Endodermal cell (in vitro differentiated cells): ENCODE data around the gene AFAP1L2. TPM values are rescaled to one million over a fixed set of nuclear protein-coding genes. Genes with fewer than 3 reads are reported as not detected.

Source experiments
- DNase-seq: peaks from one replicate; pipeline ENCODE4 v3.0.0-alpha.2; 2017
- H3K27ac ChIP-seq: 2 replicates; pipeline ENCODE4 v1.5.1; 2013; ENCODE audit warnings: mild to moderate bottlenecking, low read depth, low read length, moderate library complexity
- H3K27me3 ChIP-seq: 2 replicates; pipeline ENCODE4 v1.6.1; 2013; ENCODE audit warnings: mild to moderate bottlenecking, low read length, moderate library complexity; ENCODE audit not compliant: insufficient read depth, control insufficient read depth, poor library complexity, severe bottlenecking
- H3K36me3 ChIP-seq: 2 replicates; pipeline ENCODE4 v1.7.0; 2013; ENCODE audit warnings: mild to moderate bottlenecking, low read length, moderate library complexity; ENCODE audit not compliant: control insufficient read depth, insufficient read depth
- H3K4me1 ChIP-seq: one replicate; pipeline ENCODE4 v1.7.0; 2013; ENCODE audit warnings: low read length; ENCODE audit not compliant: control insufficient read depth, insufficient read depth
- H3K4me3 ChIP-seq: 2 replicates; pipeline ENCODE4 v1.5.1; 2013; ENCODE audit warnings: mild to moderate bottlenecking, low read length, moderate library complexity
- H3K9ac ChIP-seq: 2 replicates; pipeline ENCODE4 v1.6.1; 2013; ENCODE audit warnings: mild to moderate bottlenecking, low read length, moderate library complexity; ENCODE audit not compliant: poor library complexity, severe bottlenecking; ENCODE audit errors: extremely low read depth
- H3K9me3 ChIP-seq: 2 replicates; pipeline ENCODE4 v1.6.1; 2013; ENCODE audit warnings: mild to moderate bottlenecking, low read length, moderate library complexity; ENCODE audit not compliant: control insufficient read depth
- H3K27ac Mint-ChIP-seq: 2 replicates; pipeline ENCODE4 v1.8.0; 2020; ENCODE audit warnings: mixed read lengths
- H3K27me3 Mint-ChIP-seq: 2 replicates; pipeline ENCODE4 v1.8.0; 2021; ENCODE audit warnings: mild to moderate bottlenecking, mixed read lengths; ENCODE audit not compliant: insufficient read depth
- H3K36me3 Mint-ChIP-seq: 2 replicates; pipeline ENCODE4 v1.8.0; 2020; ENCODE audit warnings: low read depth, mixed read lengths
- H3K4me1 Mint-ChIP-seq: 2 replicates; pipeline ENCODE4 v1.8.0; 2020; ENCODE audit warnings: mixed read lengths
- H3K4me3 Mint-ChIP-seq: 2 replicates; pipeline ENCODE4 v1.8.0; 2020; ENCODE audit warnings: mild to moderate bottlenecking, moderate library complexity, mixed read lengths
- H3K9me3 Mint-ChIP-seq: 2 replicates; pipeline ENCODE4 v1.8.0; 2020; ENCODE audit warnings: mild to moderate bottlenecking, mixed read lengths
- CTCF ChIP-seq: fragments of 200-600 bp; sonication (generic); conservative IDR thresholded peaks from 2 replicates; pipeline ENCODE4 v1.5.0; 2021; ENCODE audit warnings: antibody characterized with exemption, mild to moderate bottlenecking
- WGBS, 2 experiments: methylation state at CpG; one replicate each; pipeline versions ENCODE4 v1.1.5 to v1.1.7; 2013; ENCODE audit warnings: missing lambda C conversion rate in 2 of 2, mixed read lengths in 1 of 2; ENCODE audit not compliant: insufficient coverage in 1 of 2, insufficient read length in 1 of 2; 5-methylcytosine and 5-hydroxymethylcytosine counted together
- total RNA-seq, 2 donors: library from RNA; stranded (reverse); fragmentation: NEBNext Ultra II Directional in 1 of 2; extraction: Animal tissue kit (Norgen Biotek cat#: 25700) in 1 of 2; gene quantifications; 2 replicates in 1 of 2; 3 replicates in 1 of 2; pipeline ENCODE4 v1.2.1, GENCODE V29; 2021

The AFAP1L2 gene
- total RNA-seq, 2 donors from 2014 or later = 1.5 to 2.2 TPM

GRCh38 chr10:114380060-114380459, 24.2 kb downstream of the AFAP1L2 start:
- Histone ChIP-seq H3K27ac (no peak overlapping the region), H3K9me3 (no peaks in the 10 kb centered on the region), H3K36me3 (no peaks in the 10 kb centered on the region), H3K27me3 (peaks cover 6% of the 10 kb centered on the region), H3K9ac (no peak overlapping the region), H3K4me3 (no peak overlapping the region), H3K4me1 (no peaks in the 10 kb centered on the region)
- Mint-ChIP-seq H3K36me3 (no peaks in the 10 kb centered on the region), H3K4me1 (no peaks in the 10 kb centered on the region), H3K9me3 (no peaks in the 10 kb centered on the region), H3K27ac (no peak overlapping the region), H3K4me3 (no peak overlapping the region), H3K27me3 (peaks cover 2% of the 10 kb centered on the region)
- TF ChIP-seq CTCF = no peak
- no peak for DNase-seq
- 92 to 97% methylated on average over 1 of the region's 1 CpG for WGBS, 2 experiments

- no peak for TF ChIP-seq CTCF
- 96 to 100% methylated on average over 2 to 3 of the region's 4 CpGs for WGBS, 2 experiments
- H3K36me3 Mint-ChIP-seq = no peaks in the 10 kb centered on the region
- no peaks in the 10 kb centered on the region for H3K36me3 ChIP-seq
- H3K4me3 Mint-ChIP-seq = no peak overlapping the region
- no peak for DNase-seq
- H3K4me3 ChIP-seq = no peak overlapping the region
- H3K4me1 Mint-ChIP-seq = no peaks in the 10 kb centered on the region
- H3K27me3 Mint-ChIP-seq = peaks cover 2% of the 10 kb centered on the region
- H3K27me3 ChIP-seq = peaks cover 6% of the 10 kb centered on the region
- H3K9me3 Mint-ChIP-seq = no peaks in the 10 kb centered on the region
- no peak overlapping the region for H3K27ac ChIP-seq
- no peaks in the 10 kb centered on the region for H3K9me3 ChIP-seq
- no peak overlapping the region for H3K9ac ChIP-seq
- no peaks in the 10 kb centered on the region for H3K4me1 ChIP-seq
- H3K27ac Mint-ChIP-seq = no peak overlapping the region
Observed at GRCh38 chr10:114379631-114380041, 24.7 kb downstream of the AFAP1L2 start.

DNA sequence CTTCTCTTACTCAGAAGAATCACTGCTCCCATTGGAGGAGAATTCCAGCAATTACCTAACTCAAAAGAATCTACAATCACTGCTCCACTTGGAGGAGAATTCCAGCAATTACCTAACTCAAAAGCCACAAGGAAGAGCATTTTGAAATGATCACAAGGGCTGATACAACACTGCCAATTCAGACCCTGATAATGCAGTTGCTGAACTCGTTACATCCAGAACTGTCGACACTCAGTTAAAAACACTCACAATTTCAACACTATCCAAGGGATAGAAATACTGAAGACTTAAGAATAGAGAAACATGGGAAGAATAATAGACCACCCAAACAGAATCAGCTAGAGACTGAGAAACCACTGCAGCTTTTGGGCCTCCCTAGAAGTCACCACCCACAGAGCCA, 27.8 kb downstream of the AFAP1L2 start:
- WGBS, 2 experiments = 95 to 100% methylated on average over 1 to 2 of the region's 2 CpGs
- H3K4me1 Mint-ChIP-seq = peaks cover 7% of the 10 kb centered on the region

More for the DNA sequence above, 27.8 kb downstream of the AFAP1L2 start:
- no peak for TF ChIP-seq CTCF
- Histone ChIP-seq H3K9me3 (no peaks in the 10 kb centered on the region), H3K4me3 (no peak overlapping the region), H3K27me3 (peaks cover 6% of the 10 kb centered on the region), H3K27ac (no peak overlapping the region), H3K9ac (no peak overlapping the region), H3K4me1 (no peaks in the 10 kb centered on the region), H3K36me3 (no peaks in the 10 kb centered on the region)
- Mint-ChIP-seq H3K27me3 (peaks cover 2% of the 10 kb centered on the region), H3K27ac (no peak overlapping the region), H3K36me3 (no peaks in the 10 kb centered on the region), H3K4me3 (no peak overlapping the region), H3K9me3 (no peaks in the 10 kb centered on the region)
- DNase-seq = no peak
